Choroid plexus epithelial cell (primary cell): Measurements from ENCODE around the gene CDKN2AIP.

ENCODE experiments used
- DNase-seq: peaks from one replicate; pipeline ENCODE4 v3.0.0-alpha.2; 2010; ENCODE audit warnings: low read depth
- H3K4me3 ChIP-seq: 2 replicates; pipeline ENCODE4 v1.5.1; 2011; ENCODE audit warnings: low read depth, mild to moderate bottlenecking, control low read depth, low read length, moderate library complexity
- CTCF ChIP-seq: conservative IDR thresholded peaks from 2 replicates; pipeline ENCODE4 v1.5.1; 2011; ENCODE audit warnings: low read depth, mild to moderate bottlenecking, control low read depth, inconsistent platforms, low read length, moderate library complexity

The CDKN2AIP gene

GRCh38 chr4:183407128-183407585, 37.3 kb upstream of the CDKN2AIP start:
- peak; percentile 69 for DNase-seq
- peak; percentile 73 for TF ChIP-seq CTCF
- peak overlapping the region; percentile 44 for H3K4me3 ChIP-seq

GRCh38 chr4:183407635-183408464, 36.6 kb upstream of the CDKN2AIP start:
- DNase-seq, result no peak
- H3K4me3 ChIP-seq, result no peak overlapping the region
- no peak for TF ChIP-seq CTCF

GRCh38 chr4:183408796-183409195, 35.6 kb upstream of the CDKN2AIP start:
- DNase-seq, result no peak
- no peak for TF ChIP-seq CTCF
- H3K4me3 ChIP-seq, result no peak overlapping the region

- no peak for TF ChIP-seq CTCF
- no peak for DNase-seq
- no peak overlapping the region for H3K4me3 ChIP-seq
Measured at GRCh38 chr4:183409483-183409882, 35.0 kb upstream of the CDKN2AIP start.

- DNase-seq, result no peak
- no peak for TF ChIP-seq CTCF
- H3K4me3 ChIP-seq, result no peak overlapping the region
Measured at GRCh38 chr4:183409934-183410333, 34.5 kb upstream of the CDKN2AIP start.

GRCh38 chr4:183411291-183411861, 33.1 kb upstream of the CDKN2AIP start:
- no peak for TF ChIP-seq CTCF
- no peak for DNase-seq
- no peak overlapping the region for H3K4me3 ChIP-seq

GRCh38 chr4:183412821-183413220, 31.6 kb upstream of the CDKN2AIP start:
- no peak for TF ChIP-seq CTCF
- H3K4me3 ChIP-seq, result no peak overlapping the region
- DNase-seq, result no peak
